ENCODE results near the gene MOCS1. TPM values are rescaled to one million over a fixed set of nuclear protein-coding genes. Genes with fewer than 3 reads are reported as not detected.

The MOCS1 gene
- total and polyA plus RNA-seq, 2 experiments from 2014 or later = 12.4 to 18.9 TPM

DNA sequence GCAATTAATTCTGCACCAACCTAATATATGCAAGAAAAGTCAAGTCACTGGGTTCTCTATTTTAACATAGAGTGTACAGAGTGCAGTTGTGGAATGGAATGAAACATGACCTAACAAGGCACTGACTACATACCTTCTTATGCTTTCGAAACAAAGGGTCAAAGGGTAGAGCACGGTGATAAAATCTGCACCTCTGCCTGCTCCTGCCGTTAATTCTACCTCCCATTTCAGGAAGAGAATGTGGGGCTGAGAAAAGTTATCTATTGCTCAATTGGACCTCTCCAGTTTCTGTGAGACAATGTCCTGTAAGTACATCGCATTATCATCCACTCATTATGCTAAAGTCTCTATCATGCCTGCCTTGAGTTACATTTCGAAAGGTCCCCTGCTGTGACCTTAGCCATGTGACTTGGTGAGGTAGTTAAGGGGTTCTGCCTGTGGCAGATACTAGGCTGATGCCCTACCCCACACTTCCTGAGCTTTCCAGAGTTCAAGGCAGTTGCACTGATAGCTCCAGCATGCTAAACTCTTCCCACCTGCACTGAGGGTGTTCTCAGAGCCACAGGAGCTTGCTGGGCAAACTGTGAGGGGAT is 14.0 kb upstream of the MOCS1 start:
- Histone ChIP-seq H3K4me1 (ENCODE audit: low read depth) (peaks cover 5% of the 10 kb centered on the region), H3K27ac (no peak overlapping the region), H3K36me3 (no peaks in the 10 kb centered on the region), H3K9me3 (ENCODE audit: low read depth) (no peaks in the 10 kb centered on the region), H3K27me3 (no peaks in the 10 kb centered on the region), H3K4me3 (no peak overlapping the region)
- TF ChIP-seq, protein P1, sequence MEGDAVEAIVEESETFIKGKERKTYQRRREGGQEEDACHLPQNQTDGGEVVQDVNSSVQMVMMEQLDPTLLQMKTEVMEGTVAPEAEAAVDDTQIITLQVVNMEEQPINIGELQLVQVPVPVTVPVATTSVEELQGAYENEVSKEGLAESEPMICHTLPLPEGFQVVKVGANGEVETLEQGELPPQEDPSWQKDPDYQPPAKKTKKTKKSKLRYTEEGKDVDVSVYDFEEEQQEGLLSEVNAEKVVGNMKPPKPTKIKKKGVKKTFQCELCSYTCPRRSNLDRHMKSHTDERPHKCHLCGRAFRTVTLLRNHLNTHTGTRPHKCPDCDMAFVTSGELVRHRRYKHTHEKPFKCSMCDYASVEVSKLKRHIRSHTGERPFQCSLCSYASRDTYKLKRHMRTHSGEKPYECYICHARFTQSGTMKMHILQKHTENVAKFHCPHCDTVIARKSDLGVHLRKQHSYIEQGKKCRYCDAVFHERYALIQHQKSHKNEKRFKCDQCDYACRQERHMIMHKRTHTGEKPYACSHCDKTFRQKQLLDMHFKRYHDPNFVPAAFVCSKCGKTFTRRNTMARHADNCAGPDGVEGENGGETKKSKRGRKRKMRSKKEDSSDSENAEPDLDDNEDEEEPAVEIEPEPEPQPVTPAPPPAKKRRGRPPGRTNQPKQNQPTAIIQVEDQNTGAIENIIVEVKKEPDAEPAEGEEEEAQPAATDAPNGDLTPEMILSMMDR (IDR thresholded peaks at IDR 0.05; ENCODE audit: low read depth, low read length) = no peak
- DNase-seq (ENCODE audit: low read depth in 1 of 2, low spot score in 1 of 2) = no peak

DNA sequence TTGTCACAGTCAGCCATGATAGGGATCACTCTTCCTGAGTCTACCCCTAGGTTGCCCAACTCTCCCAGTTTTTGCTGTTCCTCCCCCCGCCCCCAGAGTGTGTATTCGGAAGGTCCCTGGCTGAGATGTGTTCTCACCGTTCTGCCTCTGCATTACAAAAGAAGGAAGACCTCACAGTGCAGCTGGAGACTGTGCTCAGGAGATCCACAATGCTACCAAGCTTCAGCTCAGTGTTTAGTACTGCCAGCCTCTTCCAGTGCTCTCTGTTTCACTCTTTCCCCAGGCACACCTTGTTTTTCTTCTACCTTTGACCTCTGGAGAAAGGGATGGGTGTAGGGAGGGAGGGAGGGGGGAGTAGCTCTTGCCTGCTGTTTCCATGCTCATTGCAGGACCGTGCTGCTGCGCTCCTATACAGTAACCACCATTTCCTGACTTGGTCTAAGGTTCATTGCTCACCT is 13.4 kb upstream of the MOCS1 start:
- Histone ChIP-seq H3K9me3 (ENCODE audit: low read depth) (no peaks in the 10 kb centered on the region), H3K4me1 (ENCODE audit: low read depth) (peaks cover 5% of the 10 kb centered on the region), H3K27ac (no peak overlapping the region), H3K36me3 (no peaks in the 10 kb centered on the region), H3K4me3 (no peak overlapping the region), H3K27me3 (no peaks in the 10 kb centered on the region)
- TF ChIP-seq, protein P1 (IDR thresholded peaks at IDR 0.05; ENCODE audit: low read depth, low read length) = no peak
- no peak for DNase-seq (ENCODE audit: low read depth in 1 of 2, low spot score in 1 of 2)

DNA sequence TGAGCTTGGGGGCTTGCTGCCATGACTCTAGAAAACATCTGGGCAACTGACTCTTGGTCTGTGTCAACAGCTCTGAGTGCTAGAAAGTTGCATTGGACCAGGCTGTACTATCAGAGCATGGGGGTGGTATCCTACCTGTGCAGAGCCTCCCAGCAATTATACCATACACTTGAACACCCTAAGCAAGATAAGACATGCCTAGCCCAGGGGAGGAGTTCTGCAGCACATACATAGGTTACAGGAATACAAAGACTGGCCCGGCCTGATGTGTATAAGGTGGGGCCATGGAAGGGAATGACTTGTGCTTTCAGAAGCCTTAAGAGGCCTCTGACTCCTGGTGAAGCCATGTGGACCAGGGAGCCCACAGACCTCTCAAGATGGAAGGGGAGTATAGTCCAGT is 11.4 kb upstream of the MOCS1 start:
- H3K27me3 ChIP-seq = no peaks in the 10 kb centered on the region
- peak in 1 of 2 donors; percentile 23 for DNase-seq (ENCODE audit: low read depth in 1 of 2, low spot score in 1 of 2)
- H3K36me3 ChIP-seq = no peaks in the 10 kb centered on the region
- peaks cover 5% of the 10 kb centered on the region for H3K4me1 ChIP-seq (ENCODE audit: low read depth)
- TF ChIP-seq, protein P1 (IDR thresholded peaks at IDR 0.05; ENCODE audit: low read depth, low read length) = no peak
- no peaks in the 10 kb centered on the region for H3K9me3 ChIP-seq (ENCODE audit: low read depth)
- H3K27ac ChIP-seq = no peak overlapping the region
- H3K4me3 ChIP-seq = no peak overlapping the region

DNA sequence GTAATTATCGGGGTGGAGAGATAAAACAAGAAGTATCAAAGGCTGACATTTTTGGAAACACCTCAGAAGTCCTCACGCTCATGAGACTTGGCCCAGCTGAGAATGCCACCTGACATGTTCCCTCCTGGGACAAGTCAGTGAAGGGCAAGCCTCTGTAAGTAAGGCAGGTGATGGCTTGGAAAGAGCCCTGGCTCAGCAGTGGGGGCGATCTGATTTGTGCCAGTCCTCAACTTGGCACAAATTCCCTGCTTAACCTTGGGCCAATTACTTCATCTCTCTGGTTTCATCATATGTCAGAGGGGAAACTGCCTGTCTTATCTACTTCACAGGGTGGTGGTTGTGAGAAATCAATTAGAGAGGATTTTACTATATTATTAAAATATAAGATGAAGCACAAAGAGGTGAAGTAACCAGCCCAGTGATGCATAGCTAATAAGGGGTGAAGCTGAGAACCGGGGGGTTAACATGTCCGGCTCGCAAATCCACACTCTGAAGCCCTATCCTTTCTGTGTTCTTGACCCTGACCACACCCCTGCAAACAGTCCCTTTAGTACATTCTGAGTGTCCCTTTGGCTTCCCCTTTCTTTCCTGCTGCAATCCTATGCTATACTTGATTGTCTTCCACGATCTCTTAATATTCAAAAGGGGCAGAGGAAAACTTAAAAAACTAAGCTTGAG is 8.8 kb upstream of the MOCS1 start:
- H3K4me3 ChIP-seq = no peak overlapping the region
- peaks cover 13% of the 10 kb centered on the region for H3K4me1 ChIP-seq (ENCODE audit: low read depth)
- DNase-seq (ENCODE audit: low read depth in 1 of 2, low spot score in 1 of 2) = no peak
- no peaks in the 10 kb centered on the region for H3K36me3 ChIP-seq
- H3K27me3 ChIP-seq = no peaks in the 10 kb centered on the region
- no peaks in the 10 kb centered on the region for H3K9me3 ChIP-seq (ENCODE audit: low read depth)
- no peak overlapping the region for H3K27ac ChIP-seq
- TF ChIP-seq, protein P1 (IDR thresholded peaks at IDR 0.05; ENCODE audit: low read depth, low read length) = no peak

DNA sequence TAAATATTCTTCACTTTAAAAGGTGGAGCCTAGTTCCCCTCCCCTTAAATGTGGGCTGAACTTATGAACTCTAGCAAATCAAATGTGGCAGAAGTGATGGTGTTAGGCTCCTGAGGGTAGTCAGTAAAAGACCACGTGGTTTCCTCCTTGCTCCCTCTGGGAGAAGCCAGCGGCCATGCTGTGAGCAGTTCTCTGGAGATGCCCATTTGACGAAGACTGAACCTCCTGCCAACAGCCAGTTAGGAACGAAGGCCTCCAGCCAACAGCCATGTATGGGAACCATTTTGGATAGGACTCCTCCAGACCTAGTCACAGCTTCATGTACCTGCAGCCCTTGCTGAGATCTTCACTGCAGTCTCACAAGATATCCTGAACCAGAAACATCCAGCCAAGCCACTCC is 7.6 kb upstream of the MOCS1 start:
- TF ChIP-seq, protein P1 (IDR thresholded peaks at IDR 0.05; ENCODE audit: low read depth, low read length) = no peak
- H3K27me3 ChIP-seq = no peaks in the 10 kb centered on the region
- no peaks in the 10 kb centered on the region for H3K9me3 ChIP-seq (ENCODE audit: low read depth)
- H3K4me1 ChIP-seq (ENCODE audit: low read depth) = peaks cover 17% of the 10 kb centered on the region
- no peak overlapping the region for H3K27ac ChIP-seq
- H3K4me3 ChIP-seq = no peak overlapping the region
- no peak for DNase-seq (ENCODE audit: low read depth in 1 of 2, low spot score in 1 of 2)
- H3K36me3 ChIP-seq = no peaks in the 10 kb centered on the region

All from cardiac muscle cell (in vitro differentiated cells and primary cell).